ENCODE data around the gene PRIMA1.

Gene PRIMA1

DNA sequence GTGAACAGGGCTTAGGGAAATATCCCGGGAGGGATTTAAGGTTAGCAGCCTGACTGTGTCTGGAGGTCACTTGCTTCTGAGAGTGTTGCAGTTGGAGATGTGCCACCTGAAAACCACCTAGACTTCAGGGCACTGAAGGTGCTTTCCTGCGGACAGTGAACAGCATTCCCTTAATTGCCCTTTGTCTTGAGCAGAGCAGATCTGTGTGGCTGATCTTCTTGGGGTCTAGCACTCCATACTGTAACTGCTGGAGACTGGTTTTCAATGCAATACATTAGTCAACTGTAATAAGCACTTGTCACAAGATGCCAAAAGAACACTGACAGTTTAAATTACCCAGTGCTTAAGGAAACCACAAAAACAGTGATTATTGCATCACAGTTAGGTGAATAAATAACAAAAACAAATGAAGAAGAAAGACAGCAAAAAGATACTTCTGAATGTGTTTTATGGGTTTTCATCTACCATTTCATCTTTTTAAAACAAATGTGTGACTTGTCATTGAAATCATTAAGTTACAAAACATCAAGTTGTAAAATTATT, 111.8 kb downstream of the PRIMA1 start:
- DNase-seq (ENCODE audit: low read depth in 2 of 2) = no peak

DNA sequence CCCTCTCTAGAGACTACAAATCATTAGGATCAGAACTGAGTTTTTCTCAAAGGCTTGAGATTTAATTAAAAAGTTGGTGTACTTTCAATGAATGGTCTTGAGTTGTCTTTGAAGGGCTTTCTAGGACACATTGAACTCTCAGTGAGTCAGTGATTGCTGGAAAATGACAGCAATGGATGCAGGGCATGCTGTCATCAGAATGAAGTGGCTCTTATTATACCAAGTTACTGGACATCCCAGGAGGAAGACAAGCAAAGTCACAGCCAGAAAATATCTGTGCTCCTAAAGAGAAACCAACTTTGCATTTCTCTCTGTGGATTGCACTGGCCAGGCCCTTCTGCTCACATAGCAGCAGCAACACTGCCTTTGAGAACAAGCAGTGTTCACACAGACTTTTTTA, 112.6 kb downstream of the PRIMA1 start:
- no peak for DNase-seq (ENCODE audit: low read depth in 2 of 2)

DNA sequence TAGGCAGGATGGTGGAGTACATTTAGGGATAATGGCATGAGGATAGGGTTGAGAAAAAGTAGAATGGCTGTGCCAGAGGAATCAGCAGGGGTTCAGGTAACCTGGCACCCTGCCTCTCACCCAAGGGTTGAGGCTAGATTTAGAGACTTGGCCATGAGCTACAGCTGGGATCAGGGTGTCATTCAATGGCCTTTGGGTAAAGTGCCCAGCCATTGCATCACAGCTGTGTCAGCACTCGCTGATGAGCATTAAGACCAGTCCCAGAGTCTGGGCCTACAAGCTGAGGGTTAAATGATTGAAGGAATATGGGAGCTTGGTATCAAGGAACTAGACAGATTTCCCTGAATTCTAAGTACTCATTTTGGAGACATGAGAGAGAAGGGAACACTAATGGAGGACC, 113.9 kb downstream of the PRIMA1 start:
- no peak for DNase-seq (ENCODE audit: low read depth in 2 of 2)

DNA sequence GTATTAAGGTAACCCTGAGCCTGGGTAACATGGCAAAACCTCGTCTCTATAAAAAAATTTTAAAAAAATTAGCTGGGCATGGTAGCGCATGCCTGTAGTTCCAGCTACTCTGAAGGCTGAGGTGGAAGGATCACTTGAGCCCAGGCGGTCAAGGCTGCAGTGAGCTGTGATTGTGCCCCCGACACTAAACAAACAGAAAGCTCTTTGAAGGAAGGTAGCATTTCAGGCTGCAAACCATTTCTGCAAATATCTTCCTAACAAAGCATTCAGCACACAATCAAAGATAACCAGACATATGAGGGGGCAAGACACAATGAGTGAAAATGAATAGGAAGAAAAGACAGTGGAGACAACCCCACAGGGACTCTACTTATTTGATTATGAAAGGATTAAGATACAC, 118.7 kb downstream of the PRIMA1 start:
- no peak for DNase-seq (ENCODE audit: low read depth in 2 of 2)
